IMR-90 (cell line): ENCODE data around the gene FGA. TPM values are rescaled to one million over a fixed set of nuclear protein-coding genes. Genes with fewer than 3 reads are reported as not detected.

ENCODE experiments used
- ATAC-seq: fragments of 200-7000 bp; cut with Tn5 transposase; 2 replicates; pipeline ENCODE4 v1.9.1; 2020; ENCODE audit warnings: low read depth, mild to moderate bottlenecking, moderate library complexity
- BruUV-seq: library from RNA; stranded (reverse); fragments of 400-500 nt; replicated peaks from 2 replicates; lab custom pipeline; 2021; lab: Mats Ljungman, UMichigan
- CTCF ChIA-PET: fragments of 300-600 bp; formaldehyde crosslinking; extraction: SDS; loops from one replicate; lab custom pipeline; 2021; ENCODE audit warnings: antibody characterized with exemption; lab: Yijun Ruan, JAX
- POLR2A ChIA-PET: fragments of 300-600 bp; sonication (Branson Sonifier 250); formaldehyde crosslinking; loops from one replicate; lab custom pipeline; 2022; ENCODE audit warnings: antibody characterized with exemption; ENCODE audit not compliant: unreplicated experiment; lab: Charles Lee
- DNase-seq: peaks from one replicate; pipeline ENCODE4 v3.0.0; 2013
- H2AFZ ChIP-seq: replicated peaks from 2 replicates; pipeline ENCODE3; 2013; ENCODE audit warnings: low read length, mild to moderate bottlenecking; ENCODE audit not compliant: poor library complexity
- H2AK5ac ChIP-seq: 2 replicates; pipeline ENCODE4 v1.6.1; 2013; ENCODE audit warnings: low read depth, low read length, inconsistent platforms
- H2AK9ac ChIP-seq: replicated peaks from 2 replicates; pipeline ENCODE3; 2013; ENCODE audit warnings: mild to moderate bottlenecking, low read depth, low read length, moderate library complexity; ENCODE audit not compliant: poor library complexity
- H2BK120ac ChIP-seq: 2 replicates; pipeline ENCODE4 v1.6.1; 2013; ENCODE audit warnings: low read depth, low read length, inconsistent platforms
- H2BK15ac ChIP-seq: 3 replicates; pipeline ENCODE4 v1.6.1; 2013; ENCODE audit warnings: low read depth, low read length, inconsistent platforms
- H2BK20ac ChIP-seq: 2 replicates; pipeline ENCODE4 v1.6.1; 2013; ENCODE audit warnings: low read depth, mild to moderate bottlenecking, inconsistent platforms, low read length, moderate library complexity
- H2BK5ac ChIP-seq: 2 replicates; pipeline ENCODE4 v1.6.1; 2013; ENCODE audit warnings: mild to moderate bottlenecking, low read depth, low read length, inconsistent platforms; ENCODE audit not compliant: poor library complexity, severe bottlenecking
- H3K14ac ChIP-seq: replicated peaks from 2 replicates; pipeline ENCODE4 v1.6.1; 2013; ENCODE audit warnings: low read depth, low read length, inconsistent platforms
- H3K18ac ChIP-seq: 2 replicates; pipeline ENCODE4 v1.6.1; 2013; ENCODE audit warnings: low read depth, low read length, control low read depth
- H3K23ac ChIP-seq: 2 replicates; pipeline ENCODE4 v1.6.1; 2013; ENCODE audit warnings: low read depth, low read length, inconsistent platforms
- H3K27ac ChIP-seq: 2 replicates; pipeline ENCODE4 v1.5.1; 2013; ENCODE audit warnings: mild to moderate bottlenecking, control low read depth, low read length; ENCODE audit not compliant: insufficient read depth
- H3K27me3 ChIP-seq: 2 replicates; pipeline ENCODE4 v1.6.1; 2013; ENCODE audit warnings: low read length; ENCODE audit not compliant: control insufficient read depth, insufficient read depth
- H3K36me3 ChIP-seq: 2 replicates; pipeline ENCODE4 v1.6.1; 2013; ENCODE audit warnings: low read length, mixed read lengths; ENCODE audit not compliant: control insufficient read depth, insufficient read depth
- H3K4ac ChIP-seq: 2 replicates; pipeline ENCODE4 v1.6.1; 2013; ENCODE audit warnings: low read depth, low read length, inconsistent platforms
- H3K4me1 ChIP-seq: 2 replicates; pipeline ENCODE4 v1.6.1; 2013; ENCODE audit warnings: low read length, mixed read lengths; ENCODE audit not compliant: control insufficient read depth, insufficient read depth
- H3K4me2 ChIP-seq: 2 replicates; pipeline ENCODE4 v1.6.1; 2013; ENCODE audit warnings: low read depth, mild to moderate bottlenecking, control low read depth, low read length, moderate library complexity
- H3K4me3 ChIP-seq: 2 replicates; pipeline ENCODE4 v1.5.1; 2013; ENCODE audit warnings: low read depth, mild to moderate bottlenecking, control low read depth, low read length, moderate library complexity; ENCODE audit not compliant: insufficient read depth
- H3K56ac ChIP-seq: 2 replicates; pipeline ENCODE4 v1.6.1; 2013; ENCODE audit warnings: low read length, inconsistent platforms; ENCODE audit not compliant: insufficient read depth; ENCODE audit errors: extremely low read depth
- H3K79me1 ChIP-seq, 2 experiments: 2 replicates each; pipeline ENCODE4 v1.6.1; 2013; ENCODE audit warnings: low read length in 2 of 2, inconsistent platforms in 1 of 2, low read depth in 1 of 2
- H3K9ac ChIP-seq: 2 replicates; pipeline ENCODE4 v1.6.1; 2013; ENCODE audit warnings: low read depth, low read length, control low read depth
- H3K9me1 ChIP-seq: 2 replicates; pipeline ENCODE4 v1.6.1; 2013; ENCODE audit warnings: low read length, inconsistent platforms; ENCODE audit not compliant: insufficient read depth
- H3K9me3 ChIP-seq: 2 replicates; pipeline ENCODE4 v1.6.1; 2013; ENCODE audit warnings: low read length; ENCODE audit not compliant: control insufficient read depth, insufficient read depth
- H4K20me1 ChIP-seq: 2 replicates; pipeline ENCODE4 v1.6.1; 2013; ENCODE audit warnings: low read length, inconsistent platforms; ENCODE audit not compliant: insufficient read depth
- H4K5ac ChIP-seq: 2 replicates; pipeline ENCODE4 v1.6.1; 2013; ENCODE audit warnings: mild to moderate bottlenecking, low read depth, low read length, control low read depth
- H4K8ac ChIP-seq, 2 experiments: 2 replicates each; pipeline ENCODE4 v1.6.1; 2013; ENCODE audit warnings: low read depth in 2 of 2, low read length in 2 of 2, control low read depth in 1 of 2, inconsistent platforms in 1 of 2
- H4K91ac ChIP-seq: 2 replicates; pipeline ENCODE4 v1.6.1; 2013; ENCODE audit warnings: low read depth, low read length, inconsistent platforms; ENCODE audit not compliant: insufficient read depth
- BHLHE40 ChIP-seq: fragments of 150-350 bp; IDR thresholded peaks from 2 replicates; pipeline ENCODE4 v1.6.1; 2016; ENCODE audit warnings: mild to moderate bottlenecking, low read depth, low read length
- CEBPB ChIP-seq: IDR thresholded peaks from 2 replicates; pipeline ENCODE4 v1.6.1; 2012; ENCODE audit warnings: low read depth, low read length, improper control_type of control experiment
- CHD1 ChIP-seq: IDR thresholded peaks from 2 replicates; pipeline ENCODE4 v1.6.1; 2012; ENCODE audit warnings: low read depth, low read length, improper control_type of control experiment
- CTCF ChIP-seq: conservative IDR thresholded peaks from 2 replicates; pipeline ENCODE4 v1.5.1; 2012; ENCODE audit warnings: mild to moderate bottlenecking, low read depth, low read length, improper control_type of control experiment
- FOS ChIP-seq: fragments of 150-350 bp; IDR thresholded peaks from 2 replicates; pipeline ENCODE4 v1.6.1; 2016; ENCODE audit warnings: low read depth, low read length
- MAFK ChIP-seq: IDR thresholded peaks from 2 replicates; pipeline ENCODE4 v1.6.1; 2012; ENCODE audit warnings: low read depth, low read length, improper control_type of control experiment
- MAZ ChIP-seq: IDR thresholded peaks from 2 replicates; pipeline ENCODE4 v1.6.1; 2012; ENCODE audit warnings: low read depth, mild to moderate bottlenecking, low read length, improper control_type of control experiment, moderate library complexity, borderline replicate concordance
- MXI1 ChIP-seq: IDR thresholded peaks from 2 replicates; pipeline ENCODE4 v1.6.1; 2012; ENCODE audit warnings: low read depth, mild to moderate bottlenecking, low read length, moderate library complexity, borderline replicate concordance
- NFE2L2 ChIP-seq: fragments of 150-350 bp; IDR thresholded peaks from 2 replicates; pipeline ENCODE4 v1.6.1; 2016; ENCODE audit warnings: low read depth, mild to moderate bottlenecking, low read length
- POLR2A ChIP-seq: IDR thresholded peaks from 2 replicates; pipeline ENCODE4 v1.6.1; 2012; ENCODE audit warnings: mild to moderate bottlenecking, low read depth, low read length
- RAD21 ChIP-seq: IDR thresholded peaks from 2 replicates; pipeline ENCODE4 v1.6.1; 2012; ENCODE audit warnings: low read length, improper control_type of control experiment
- RCOR1 ChIP-seq: IDR thresholded peaks from 2 replicates; pipeline ENCODE4 v1.6.1; 2012; ENCODE audit warnings: mild to moderate bottlenecking, low read length, improper control_type of control experiment; ENCODE audit not compliant: insufficient replicate concordance
- RFX5 ChIP-seq: IDR thresholded peaks from 2 replicates; pipeline ENCODE4 v1.8.0; 2012; ENCODE audit warnings: low read depth, mild to moderate bottlenecking, low read length, moderate library complexity
- SMC3 ChIP-seq: fragments of 150-350 bp; IDR thresholded peaks from 2 replicates; pipeline ENCODE4 v1.6.1; 2016; ENCODE audit warnings: low read depth, mild to moderate bottlenecking, antibody characterized with exemption, low read length, moderate library complexity
- USF2 ChIP-seq: fragments of 150-350 bp; IDR thresholded peaks from 2 replicates; pipeline ENCODE4 v1.6.1; 2017; ENCODE audit warnings: mild to moderate bottlenecking, antibody characterized with exemption, low read length, low read depth
- WGBS, 2 experiments: methylation state at CpG; one replicate each; pipeline versions ENCODE4 v1.1.5 to v1.1.7; 2013; ENCODE audit warnings: missing lambda C conversion rate in 2 of 2; ENCODE audit not compliant: insufficient read length in 1 of 2; ENCODE audit errors: extremely low coverage in 2 of 2; 5-methylcytosine and 5-hydroxymethylcytosine counted together
- dilution Hi-C: fragments of 300-500 bp; cut with HindIII; formaldehyde crosslinking; loops from one replicate; pipeline ENCODE4 v1.14.3; 2018; ENCODE audit warnings: low sequenced_read_pairs; ENCODE audit not compliant: unreplicated experiment
- in situ Hi-C: fragments of 300-500 bp; cut with MboI; formaldehyde crosslinking; loops from 3 replicates; pipeline ENCODE4 v1.14.3; 2019; ENCODE audit warnings: low sequenced_read_pairs, inconsistent platforms, mixed read lengths
- intact Hi-C: fragments of 100-400 bp; cut with micrococcal nuclease; formaldehyde crosslinking; loops from 2 replicates; pipeline ENCODE4 v1.10.0; 2022
- polyA plus RNA-seq, 3 experiments: library from polyadenylated mRNA; depleted of rRNA; stranded (reverse); fragments of >200 nt; gene quantifications; 2 replicates each; pipeline ENCODE4 v1.2.3, GENCODE V29; 2012; ENCODE audit warnings: low replicate concordance in 1 of 3
- total RNA-seq: library from RNA; depleted of rRNA; stranded (reverse); fragments of >200 nt; gene quantifications from 2 replicates; pipeline ENCODE4 v1.2.3, GENCODE V29; 2012
- TF ChIP-seq, protein P1 (sequence below): fragments of 150-350 bp; IDR thresholded peaks from 2 replicates; pipeline ENCODE4 v1.6.1; 2016; ENCODE audit warnings: low read depth, mild to moderate bottlenecking, low read length, moderate library complexity, borderline replicate concordance

Gene FGA
- total and polyA plus RNA-seq, 2 of the 4 experiments (the other 2 are of a cell fraction), result not detected

DNA sequence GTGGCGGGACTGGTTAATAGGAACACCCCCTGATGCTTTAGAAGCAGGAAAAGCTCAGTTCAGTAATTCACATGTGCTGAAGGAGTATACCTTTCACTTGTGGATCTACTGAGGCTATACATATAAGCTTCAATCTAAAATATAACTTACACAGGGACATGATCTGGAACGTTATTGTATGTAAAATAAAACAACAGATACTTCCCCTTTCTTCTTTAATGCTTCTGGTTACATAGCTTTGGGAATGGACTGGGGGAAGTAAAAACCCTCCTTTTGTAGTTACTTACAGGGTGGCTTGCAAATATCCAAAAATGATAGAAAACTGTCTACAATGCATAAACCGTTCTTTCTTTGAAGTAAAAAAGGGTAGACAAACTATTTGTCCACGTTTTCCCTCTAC, 20.0 kb upstream of the FGA start:
- H2AK9ac ChIP-seq, result no peak overlapping the region
- no peak for ATAC-seq
- no peak overlapping the region for H4K5ac ChIP-seq
- H3K56ac ChIP-seq, result no peak overlapping the region
- H4K8ac ChIP-seq, result no peak overlapping the region
- H3K4me2 ChIP-seq, result no peak overlapping the region
- in situ Hi-C loops, result no loop called here
- H3K27ac ChIP-seq, result no peak overlapping the region
- CTCF ChIA-PET, result interaction anchor here (0.7 to 1.4 kb wide), 2 partner anchors 51 to 168 kb away, joined by 3 to 4 read pairs; no protein-coding TSS in a partner anchor
- H3K79me1 ChIP-seq, result no peaks in the 10 kb centered on the region
- no peak overlapping the region for H3K14ac ChIP-seq
- no peak overlapping the region for H3K9ac ChIP-seq
- no peak overlapping the region for H2BK15ac ChIP-seq
- H3K18ac ChIP-seq, result no peak overlapping the region
- intact Hi-C loops, result no loop called here
- BruUV-seq, result no TSS peak
- no peak overlapping the region for H3K4me3 ChIP-seq
- H3K4ac ChIP-seq, result no peak overlapping the region
- H2AK5ac ChIP-seq, result no peak overlapping the region
- TF ChIP-seq USF2, result no peak
- TF ChIP-seq RAD21, result no peak
- TF ChIP-seq, protein P1, sequence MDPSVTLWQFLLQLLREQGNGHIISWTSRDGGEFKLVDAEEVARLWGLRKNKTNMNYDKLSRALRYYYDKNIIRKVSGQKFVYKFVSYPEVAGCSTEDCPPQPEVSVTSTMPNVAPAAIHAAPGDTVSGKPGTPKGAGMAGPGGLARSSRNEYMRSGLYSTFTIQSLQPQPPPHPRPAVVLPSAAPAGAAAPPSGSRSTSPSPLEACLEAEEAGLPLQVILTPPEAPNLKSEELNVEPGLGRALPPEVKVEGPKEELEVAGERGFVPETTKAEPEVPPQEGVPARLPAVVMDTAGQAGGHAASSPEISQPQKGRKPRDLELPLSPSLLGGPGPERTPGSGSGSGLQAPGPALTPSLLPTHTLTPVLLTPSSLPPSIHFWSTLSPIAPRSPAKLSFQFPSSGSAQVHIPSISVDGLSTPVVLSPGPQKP, result no peak
- no peak for TF ChIP-seq MXI1
- TF ChIP-seq POLR2A, result no peak
- TF ChIP-seq NFE2L2, result no peak
- no peak for TF ChIP-seq RFX5
- TF ChIP-seq CTCF, result no peak
- TF ChIP-seq MAFK, result no peak
- TF ChIP-seq BHLHE40, result no peak
- no peak for TF ChIP-seq MAZ
- TF ChIP-seq CHD1, result no peak
- no peak for TF ChIP-seq RCOR1
- TF ChIP-seq CEBPB, result no peak
- no peak for TF ChIP-seq FOS
- TF ChIP-seq SMC3, result no peak
- H4K20me1 ChIP-seq, result no peaks in the 10 kb centered on the region
- no peak for DNase-seq
- no peaks in the 10 kb centered on the region for H3K4me1 ChIP-seq
- H2BK120ac ChIP-seq, result no peak overlapping the region
- H2AFZ ChIP-seq, result no peak overlapping the region
- no peaks in the 10 kb centered on the region; the same call in 1 of the 2 replicates for H3K27me3 ChIP-seq
- H3K23ac ChIP-seq, result no peak overlapping the region
- POLR2A ChIA-PET, result no interaction called here
- H2BK20ac ChIP-seq, result no peak overlapping the region
- H3K36me3 ChIP-seq, result no peaks in the 10 kb centered on the region
- H3K9me3 ChIP-seq, result no peaks in the 10 kb centered on the region
- WGBS, 2 experiments, result no CpG with 5 or more reads among the region's 4 CpGs
- H4K91ac ChIP-seq, result no peak overlapping the region
- dilution Hi-C loops, result no loop called here
- H2BK5ac ChIP-seq, result no peak overlapping the region
- no peaks in the 10 kb centered on the region for H3K9me1 ChIP-seq
